ENCODE results near the gene UBASH3A.

The UBASH3A gene

DNA sequence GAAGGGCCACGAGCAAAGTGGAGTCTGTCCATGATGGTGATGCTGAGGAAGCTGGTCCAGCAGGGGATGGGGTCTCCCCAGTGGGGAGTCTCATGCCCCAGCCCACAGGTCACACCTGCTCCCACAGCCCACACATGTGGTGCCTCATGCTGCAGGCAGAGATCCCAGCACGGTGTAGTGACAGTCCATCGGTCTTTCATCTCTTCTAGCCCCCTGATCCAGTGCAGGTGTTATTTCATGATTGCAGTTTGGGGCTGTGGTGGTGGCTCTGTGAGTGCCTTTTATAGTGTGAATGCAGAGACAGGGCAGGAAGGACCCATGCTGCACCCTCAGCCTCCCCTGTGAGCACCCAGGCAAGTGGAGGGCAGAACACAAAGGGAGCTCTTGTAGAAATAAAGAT lies 45.0 kb downstream of the UBASH3A start:
- DNase-seq (ENCODE audit: low read depth, low spot score), result no peak

DNA sequence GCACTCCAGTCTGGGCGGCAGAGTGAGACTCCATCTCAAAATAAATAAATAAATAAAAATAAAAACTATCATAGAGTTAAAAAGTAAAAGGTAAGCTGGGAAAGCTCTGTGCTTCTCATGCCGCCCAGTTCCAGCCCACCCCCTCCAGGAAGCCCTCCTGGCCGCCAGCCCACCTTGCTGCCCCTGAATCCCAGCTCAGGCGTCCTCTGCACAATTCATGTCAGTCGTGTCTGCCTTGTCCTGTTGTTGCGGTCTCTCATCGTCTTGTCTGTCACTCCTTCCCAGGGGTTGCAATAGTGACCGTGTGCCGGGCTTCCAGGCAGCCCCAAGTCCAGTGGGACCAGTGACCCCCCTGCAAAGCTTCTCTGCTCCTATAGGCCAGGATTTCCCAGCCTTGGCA lies 48.2 kb downstream of the UBASH3A start:
- DNase-seq (ENCODE audit: low read depth, low spot score), result no peak

DNA sequence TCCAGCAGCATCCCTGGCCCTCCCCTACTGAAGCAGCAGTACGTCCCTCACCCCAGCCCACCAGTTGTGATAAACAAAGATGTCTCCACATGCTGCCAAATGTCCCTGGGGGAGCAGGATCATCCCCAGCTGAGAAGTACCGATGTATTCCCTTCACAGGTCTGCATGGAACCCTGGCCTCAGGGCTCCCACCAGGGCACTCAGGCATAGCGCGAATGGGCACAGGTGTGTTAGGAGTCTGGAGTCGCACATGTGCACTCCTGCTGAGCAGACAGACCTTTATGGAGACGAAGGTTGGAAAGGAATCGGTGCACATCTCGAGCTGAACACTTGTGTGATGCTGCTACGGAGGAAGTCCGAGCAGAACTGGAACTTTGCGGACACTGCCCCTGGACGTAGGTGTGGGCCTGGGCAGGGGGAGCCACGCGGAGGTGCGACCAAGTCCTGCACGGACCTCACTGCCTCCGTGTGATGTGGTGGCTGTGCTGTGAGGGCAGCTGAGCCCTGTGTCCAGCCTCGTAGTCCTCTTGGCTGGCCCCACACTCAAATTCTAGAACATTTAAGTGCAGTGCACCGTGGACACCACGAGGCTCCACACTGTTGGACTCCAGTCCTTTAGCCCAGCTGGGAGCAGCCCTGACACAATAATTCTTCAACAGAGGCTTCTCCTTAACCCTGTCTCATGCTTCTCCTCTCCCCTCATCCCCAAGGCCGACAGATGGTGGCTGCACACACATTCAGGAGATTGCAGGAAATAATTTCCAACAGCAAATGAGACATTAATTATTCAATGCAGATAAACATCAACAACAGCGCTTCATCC lies 48.9 kb downstream of the UBASH3A start:
- DNase-seq (ENCODE audit: low read depth, low spot score), result no peak

DNA sequence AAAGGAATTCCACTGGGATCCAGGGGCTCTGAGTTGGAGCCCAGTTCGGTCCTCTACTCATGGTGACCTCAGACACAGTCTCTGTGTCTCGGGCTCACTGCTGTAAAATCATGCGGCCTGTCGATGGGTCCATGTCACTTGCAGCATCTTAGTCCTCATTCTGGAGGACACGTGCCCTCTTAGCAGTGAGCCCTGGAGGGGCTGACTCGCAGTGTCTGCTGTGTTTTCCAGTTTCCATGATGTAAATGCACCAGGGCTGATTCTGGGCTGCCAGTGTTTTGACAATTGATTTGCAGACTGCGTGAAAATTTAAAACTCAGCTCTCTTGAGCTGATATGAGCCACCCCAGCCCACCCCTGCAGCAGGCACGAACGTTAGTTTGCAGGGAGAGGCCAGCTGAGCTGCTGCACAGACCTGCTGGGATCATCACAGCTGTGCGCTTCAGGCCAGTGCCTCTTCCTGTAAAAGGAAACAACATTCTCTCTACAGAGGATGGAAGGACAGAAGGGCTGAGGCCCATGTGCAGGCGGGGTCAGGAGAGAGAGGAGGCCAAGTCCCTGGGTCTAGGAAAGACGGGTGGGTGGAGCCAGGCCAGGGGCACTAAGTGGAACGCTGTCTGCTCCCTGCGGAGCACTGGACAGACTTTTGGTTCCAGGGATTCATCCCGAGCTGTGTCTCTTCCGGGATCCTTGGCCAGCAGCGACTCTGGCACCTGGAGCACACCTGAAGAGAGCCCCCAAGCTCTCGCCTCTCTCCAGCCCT lies 49.7 kb downstream of the UBASH3A start:
- DNase-seq (ENCODE audit: low read depth, low spot score), result no peak

DNA sequence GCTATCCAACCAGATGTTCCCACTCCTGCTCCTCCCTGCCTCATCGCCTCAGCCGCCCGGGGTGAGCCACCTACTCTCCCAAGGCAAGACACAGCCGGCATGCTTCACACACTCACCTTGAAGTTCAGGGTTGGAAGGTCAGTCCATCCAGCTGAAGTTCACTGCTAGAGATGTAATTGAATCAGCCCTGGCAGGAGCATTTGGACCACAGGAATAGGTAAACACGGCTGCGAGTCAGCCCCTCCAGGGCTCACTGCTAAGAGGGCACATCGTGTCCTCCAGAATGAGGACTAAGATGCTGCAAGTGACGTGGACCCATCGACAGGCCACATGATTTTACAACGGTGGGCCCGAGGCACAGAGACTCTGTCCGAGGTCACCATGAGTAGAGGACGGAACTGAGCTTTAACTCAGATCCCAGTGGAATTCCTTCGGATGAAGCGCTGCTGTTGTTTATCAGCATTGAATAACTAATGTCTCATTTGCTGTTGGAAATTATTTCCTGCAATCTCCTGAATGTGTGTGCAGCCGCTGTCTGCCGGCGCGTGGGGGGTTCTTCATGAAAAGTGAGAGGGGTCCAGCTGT lies 50.4 kb downstream of the UBASH3A start:
- no peak for DNase-seq (ENCODE audit: low read depth, low spot score)

DNA sequence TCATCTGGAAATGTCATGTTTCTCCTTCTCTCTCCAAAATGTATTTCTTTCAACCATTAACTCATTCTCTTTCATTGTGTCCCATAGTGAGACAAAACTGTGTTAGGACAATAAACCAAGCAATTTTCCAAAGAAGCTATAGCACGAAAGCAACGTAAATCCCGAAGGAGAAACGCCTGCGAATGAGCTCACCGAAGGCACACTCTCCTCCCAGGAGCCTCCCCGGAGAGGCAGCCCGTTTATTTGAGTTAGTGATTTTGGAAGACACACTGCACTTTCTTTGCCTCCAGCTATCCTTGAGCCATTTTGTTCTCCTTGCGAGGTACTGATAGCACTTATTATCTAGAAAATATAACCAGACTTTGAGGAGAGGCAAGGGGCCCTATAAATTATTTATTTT lies 51.1 kb downstream of the UBASH3A start:
- no peak for DNase-seq (ENCODE audit: low read depth, low spot score)

DNA sequence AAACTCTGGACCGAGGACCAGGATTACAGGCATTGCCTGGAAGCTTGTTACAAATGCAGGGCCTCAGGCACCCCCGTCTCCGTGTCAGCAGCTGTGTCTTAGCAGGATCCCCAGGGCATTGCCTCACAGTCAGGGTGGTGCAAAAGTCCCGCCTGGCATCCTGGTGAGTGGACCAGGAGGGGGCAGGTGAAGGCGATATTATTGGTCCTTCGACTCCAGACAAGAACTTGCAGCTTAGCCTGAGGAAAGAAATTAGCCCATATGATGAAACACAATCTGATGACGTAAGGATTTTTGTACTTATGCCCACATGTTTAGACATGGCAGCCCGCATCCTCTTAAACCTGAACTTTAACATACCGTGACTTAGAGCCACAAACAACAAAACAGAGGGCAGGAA lies 51.5 kb downstream of the UBASH3A start:
- DNase-seq (ENCODE audit: low read depth, low spot score), result no peak

DNA sequence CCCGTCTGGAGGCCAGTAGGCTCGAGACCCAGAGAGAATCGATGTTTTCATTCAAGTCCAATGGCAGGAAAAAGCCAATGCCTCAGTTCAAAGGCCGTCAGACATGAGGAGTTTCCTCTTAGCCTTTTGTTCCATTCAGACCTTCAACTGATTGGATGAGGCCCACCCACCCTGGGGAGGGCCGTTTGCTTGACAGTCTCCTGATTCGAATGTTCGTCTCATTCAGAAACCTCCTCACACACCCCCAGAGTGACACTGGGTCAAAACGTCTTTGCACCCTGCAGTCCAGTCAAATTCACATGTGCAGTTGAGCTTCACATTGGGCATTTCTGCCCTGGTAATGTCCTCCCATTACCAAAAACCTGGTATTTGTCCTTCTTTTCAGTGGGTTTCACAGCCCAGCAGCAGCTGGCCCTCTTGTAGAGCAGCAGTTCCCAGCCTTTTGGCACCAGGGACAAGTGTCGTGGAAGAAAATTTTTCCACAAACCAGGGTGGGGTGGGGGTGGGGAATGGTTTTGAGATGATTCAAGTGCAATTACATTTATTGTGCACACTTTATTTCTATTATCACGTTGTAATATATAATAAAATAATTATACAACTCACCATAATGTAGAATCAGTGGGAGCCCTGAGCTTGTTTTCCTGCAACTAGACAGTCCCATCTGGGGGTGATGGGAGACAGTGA lies 52.2 kb downstream of the UBASH3A start:
- DNase-seq (ENCODE audit: low read depth, low spot score), result no peak

DNA sequence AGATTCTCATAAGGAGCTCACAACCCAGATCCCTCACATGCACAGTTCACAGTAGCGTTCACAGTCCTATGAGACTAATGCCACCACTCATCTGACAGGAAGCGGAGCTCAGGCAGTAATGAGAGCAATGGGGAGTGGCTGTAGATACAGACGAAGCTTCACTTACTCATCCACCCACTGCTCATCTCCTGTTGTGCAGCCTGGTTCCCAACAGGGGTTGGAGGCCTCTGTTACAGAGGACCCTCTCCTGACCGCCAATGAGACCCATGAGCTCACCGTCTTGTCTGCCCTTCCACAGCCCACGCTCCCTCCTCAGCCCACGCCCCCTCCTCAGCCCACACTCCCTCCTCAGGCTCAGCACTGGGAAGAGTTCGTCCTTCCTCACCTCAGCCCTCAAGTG lies 52.8 kb downstream of the UBASH3A start:
- DNase-seq (ENCODE audit: low read depth, low spot score), result no peak

DNA sequence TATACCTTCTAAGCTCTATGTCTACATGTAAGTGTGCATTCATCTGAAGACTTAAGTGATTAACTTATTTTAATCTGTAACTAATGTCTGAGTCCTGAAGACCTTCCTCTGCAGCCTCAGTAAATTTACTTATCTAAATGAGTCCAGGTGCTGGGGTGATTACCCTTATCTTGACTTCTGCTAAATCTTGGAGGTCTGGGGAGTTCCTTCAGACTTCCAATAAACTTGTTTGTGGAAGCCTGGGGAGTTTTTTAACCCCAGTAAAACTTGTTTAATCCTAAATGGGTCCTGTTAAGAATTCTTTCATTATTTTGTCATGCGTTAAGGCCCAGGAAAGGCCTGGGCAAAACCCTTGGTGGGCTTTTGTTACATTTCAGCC lies 55.4 kb downstream of the UBASH3A start:
- DNase-seq (ENCODE audit: low read depth, low spot score), result no peak

DNA sequence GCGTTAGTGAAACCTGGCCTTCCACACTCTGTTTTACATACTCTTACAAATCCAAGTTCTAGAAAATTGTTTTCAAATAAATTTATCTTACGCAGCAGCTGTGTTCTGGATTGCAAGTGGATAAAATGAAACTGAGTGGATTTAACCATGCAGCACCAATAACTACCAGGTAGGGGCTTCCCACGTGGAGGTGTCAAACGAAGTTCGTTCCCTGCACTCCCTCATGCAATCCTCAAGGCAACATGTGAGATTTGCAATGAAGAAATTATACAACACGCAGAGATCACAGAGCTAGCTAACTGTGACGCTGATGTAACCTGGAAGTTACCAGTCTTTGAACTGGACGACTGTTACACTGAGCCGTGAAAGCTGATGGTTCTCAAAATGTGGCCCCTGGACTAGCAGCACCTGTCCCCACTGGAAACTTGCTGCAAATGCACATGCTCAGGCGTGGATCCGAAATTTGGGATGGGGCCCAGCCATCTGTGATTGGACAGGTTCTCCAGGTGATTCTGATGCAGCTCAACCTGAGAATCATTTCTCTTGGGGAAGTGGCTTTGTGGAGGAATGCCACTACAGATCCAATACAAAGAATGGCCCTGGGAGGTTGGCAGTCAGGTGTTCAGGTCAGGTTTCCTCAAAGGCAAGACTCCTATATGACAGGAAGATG lies 56.0 kb downstream of the UBASH3A start:
- DNase-seq (ENCODE audit: low read depth, low spot score), result no peak

DNA sequence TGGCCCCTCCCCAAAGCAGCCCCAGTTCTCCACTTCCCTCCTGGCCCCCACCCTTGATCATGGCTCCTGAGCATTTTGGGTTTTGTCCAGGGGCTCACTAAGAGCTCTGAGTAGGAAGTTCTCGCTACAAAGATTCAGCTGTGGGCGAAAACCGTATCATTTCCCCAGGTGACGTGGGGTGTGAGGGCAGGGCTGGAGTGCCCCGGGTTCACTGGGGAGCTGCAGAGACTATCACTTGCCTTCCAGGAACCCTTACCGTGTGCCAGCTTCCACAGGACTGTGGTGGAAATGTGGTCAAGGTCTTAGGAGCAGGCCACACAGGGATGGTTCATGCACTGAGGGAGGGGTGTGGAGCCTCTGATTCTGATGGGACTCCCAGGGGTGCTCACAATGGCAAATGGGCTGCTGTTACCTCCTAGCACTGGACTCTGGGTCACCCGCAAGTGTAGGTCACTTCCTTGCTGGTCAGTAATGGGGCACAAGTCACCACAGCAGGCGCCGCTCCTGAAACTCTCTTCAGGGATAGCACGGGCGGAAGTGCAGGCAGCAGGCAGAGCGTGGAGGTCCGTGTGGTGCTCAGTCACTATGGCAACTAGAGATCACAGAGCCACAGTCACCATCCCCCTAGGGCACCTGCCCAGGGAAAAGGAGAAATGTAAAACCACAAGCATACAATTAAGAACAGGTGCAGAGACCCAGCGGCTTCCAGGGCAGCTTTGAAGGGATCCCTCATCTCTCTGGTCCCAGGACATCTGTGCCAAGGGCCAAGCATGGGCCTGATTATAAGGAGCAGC lies 56.9 kb downstream of the UBASH3A start:
- DNase-seq (ENCODE audit: low read depth, low spot score), result no peak

DNA sequence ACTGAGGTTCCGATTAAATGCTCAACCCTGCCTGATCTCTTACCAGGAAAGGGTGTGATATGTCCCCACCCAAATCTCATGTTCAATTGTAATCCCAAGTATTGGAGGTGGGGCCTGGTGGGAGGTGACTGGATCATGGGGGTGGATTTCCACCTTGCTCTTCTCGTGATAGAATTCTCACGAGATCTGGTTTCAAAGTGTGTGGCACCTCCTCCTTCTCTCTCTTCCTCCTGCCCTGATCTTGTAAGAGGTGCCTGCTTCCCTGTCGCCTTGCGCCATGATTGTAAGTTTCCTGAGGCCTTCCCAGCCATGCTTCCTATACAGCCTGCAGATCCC lies 57.5 kb downstream of the UBASH3A start:
- DNase-seq (ENCODE audit: low read depth, low spot score), result no peak

DNA sequence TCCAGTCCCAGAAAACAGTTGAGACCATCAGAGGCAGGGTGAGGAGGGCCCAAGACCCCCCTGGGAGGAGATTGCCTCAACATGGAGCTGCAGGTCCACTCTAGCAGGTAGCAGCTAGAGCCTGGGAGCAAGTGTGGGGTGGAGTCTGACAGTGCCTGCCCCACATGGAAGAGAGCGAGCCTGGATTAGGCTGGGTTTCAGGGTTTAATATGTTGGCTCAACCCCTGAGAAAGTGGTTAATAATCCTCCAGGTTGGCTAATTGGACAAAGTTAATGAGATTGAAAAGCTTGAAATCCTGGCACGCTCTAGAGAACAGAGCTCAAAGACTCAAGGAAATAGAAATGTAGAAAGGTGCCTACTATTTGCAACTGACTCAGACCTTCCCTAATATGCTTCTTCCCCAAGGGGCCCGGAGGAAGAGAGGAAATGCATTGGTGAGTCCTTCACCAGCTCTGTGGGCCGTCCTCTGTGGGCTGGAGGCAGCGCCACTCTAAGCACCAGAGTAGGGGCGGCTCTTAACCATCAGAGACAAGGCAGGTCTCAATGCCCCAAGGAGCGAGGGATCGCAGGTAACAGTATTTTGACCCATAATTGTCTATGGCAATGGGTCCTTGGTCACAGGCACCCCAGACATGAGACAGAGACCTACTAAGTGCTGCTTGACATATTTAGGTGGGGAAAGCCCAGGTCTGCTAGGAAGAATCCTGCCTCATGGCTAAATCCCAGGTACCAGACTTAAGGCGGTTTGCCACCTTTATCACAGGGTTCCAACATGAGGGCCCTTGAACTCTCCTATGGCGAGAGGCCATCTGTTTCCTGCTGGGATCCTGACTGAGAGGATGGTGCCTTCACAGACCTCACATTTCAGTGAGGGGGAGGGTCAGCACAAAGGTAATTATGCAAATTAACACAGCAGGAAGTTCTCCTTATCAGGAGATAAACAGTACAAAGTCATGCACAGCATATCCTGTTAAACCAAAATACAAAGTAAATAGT lies 58.5 kb downstream of the UBASH3A start:
- no peak for DNase-seq (ENCODE audit: low read depth, low spot score)

DNA sequence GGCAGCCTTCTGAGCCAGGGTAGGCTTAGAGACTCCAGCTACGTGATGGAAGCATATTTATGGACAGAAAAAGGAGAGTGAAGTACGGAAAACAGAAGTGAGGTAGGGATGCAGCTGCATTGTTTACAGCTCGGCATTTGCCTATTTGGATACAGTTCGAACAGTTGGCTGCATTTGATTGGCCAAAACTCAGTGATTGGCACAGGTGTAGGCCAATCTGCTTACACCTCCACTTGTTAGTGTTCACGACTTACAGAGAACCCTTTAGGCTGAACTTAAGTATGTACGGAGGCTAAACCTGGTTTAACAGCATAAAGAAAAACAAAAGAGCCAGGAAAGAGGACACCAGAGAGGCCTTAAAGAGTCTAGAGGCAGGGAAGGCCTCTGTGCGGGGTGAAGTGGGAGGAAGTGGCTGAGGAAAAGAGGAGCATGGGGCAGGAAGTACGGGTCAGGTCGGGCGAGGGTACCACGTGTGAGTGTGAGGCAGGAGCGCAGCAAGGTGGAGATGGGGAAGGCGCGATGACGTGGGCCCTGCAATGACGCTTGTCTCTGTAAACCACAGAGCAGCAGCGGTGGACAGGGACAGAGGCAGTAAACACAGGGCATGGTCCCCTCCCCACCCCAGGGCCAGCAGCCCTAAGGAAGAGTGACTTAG lies 60.3 kb downstream of the UBASH3A start:
- no peak for DNase-seq (ENCODE audit: low read depth, low spot score)

DNA sequence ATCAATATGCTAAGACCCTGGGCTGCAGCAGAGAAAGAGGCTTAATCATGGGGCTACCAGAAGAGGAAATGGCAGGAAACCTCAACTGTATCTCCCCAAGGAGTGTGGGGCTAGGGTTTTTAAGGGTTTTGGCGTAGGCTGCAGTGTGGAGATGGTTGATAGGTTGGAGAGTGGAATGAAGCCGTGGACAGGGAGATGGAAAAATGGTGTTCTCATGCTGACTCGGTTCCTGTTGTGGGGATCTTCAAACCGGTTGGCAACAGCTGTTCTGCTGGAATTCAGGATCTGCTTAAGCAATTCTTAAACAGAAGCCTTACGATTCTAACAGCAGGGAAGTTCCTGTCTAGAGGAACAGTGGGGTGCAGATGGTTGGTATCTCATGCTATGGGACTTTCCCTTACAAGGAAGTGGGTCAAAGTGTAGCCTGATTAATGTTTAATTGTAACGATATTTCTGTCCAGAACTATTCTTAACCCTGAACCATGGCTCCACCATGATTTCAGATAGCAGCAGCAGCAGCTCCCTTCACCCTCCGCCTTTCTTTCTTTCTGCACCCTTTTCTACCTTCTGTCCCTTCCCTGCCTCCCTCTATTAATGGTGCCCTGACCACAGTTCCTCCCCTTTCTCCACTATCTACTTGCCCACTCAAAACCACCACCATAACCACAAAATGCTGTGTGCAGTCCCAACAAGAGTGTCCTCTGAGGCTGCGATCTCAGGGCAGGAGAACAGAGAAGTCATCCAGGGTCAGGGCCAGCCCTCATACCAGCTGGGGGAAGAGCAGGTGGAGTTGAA lies 61.5 kb downstream of the UBASH3A start:
- DNase-seq (ENCODE audit: low read depth, low spot score), result no peak

DNA sequence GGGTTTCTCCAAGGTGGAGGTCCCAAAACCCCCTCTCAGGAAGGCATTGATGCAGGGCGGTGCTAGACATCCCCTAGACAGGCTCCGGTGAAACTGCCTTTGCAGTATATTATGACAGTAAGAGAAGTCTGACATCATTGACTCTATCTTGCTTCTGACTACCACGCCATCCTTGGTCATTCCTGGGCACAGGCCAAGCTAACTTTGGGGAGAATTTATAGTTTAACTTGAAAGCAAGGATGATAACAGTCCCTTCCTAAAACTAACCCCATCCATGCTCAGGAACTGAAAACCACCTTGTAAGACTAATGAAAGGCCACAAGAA lies 62.1 kb downstream of the UBASH3A start:
- DNase-seq (ENCODE audit: low read depth, low spot score), result no peak

DNA sequence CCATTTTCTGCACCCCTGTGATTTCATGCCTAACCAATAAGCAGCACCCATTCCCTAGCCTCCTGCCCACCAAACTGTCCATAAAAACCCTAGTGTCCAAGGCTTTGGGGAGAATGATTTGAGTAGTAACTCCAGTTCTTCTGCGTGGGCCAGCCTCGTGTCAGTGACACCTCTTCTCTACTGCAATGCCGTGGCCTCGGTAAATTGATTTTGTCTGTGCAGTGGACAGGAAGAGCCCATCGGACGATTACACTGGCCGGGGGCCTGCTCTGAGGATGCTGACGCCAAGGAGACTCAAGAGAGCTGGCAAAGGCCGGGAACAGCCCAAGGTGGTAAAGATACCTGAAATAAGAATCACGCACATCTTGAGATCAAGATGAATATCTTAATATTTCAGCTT lies 63.0 kb downstream of the UBASH3A start:
- DNase-seq (ENCODE audit: low read depth, low spot score), result no peak

All from activated naive CD8-positive, alpha-beta T cell treated with anti-CD3 and anti-CD28 coated beads, Interleukin-2, amount 50 U/mL, for 16 hours (primary cell).